Measurements from ENCODE around the gene SCO2.

DNA sequence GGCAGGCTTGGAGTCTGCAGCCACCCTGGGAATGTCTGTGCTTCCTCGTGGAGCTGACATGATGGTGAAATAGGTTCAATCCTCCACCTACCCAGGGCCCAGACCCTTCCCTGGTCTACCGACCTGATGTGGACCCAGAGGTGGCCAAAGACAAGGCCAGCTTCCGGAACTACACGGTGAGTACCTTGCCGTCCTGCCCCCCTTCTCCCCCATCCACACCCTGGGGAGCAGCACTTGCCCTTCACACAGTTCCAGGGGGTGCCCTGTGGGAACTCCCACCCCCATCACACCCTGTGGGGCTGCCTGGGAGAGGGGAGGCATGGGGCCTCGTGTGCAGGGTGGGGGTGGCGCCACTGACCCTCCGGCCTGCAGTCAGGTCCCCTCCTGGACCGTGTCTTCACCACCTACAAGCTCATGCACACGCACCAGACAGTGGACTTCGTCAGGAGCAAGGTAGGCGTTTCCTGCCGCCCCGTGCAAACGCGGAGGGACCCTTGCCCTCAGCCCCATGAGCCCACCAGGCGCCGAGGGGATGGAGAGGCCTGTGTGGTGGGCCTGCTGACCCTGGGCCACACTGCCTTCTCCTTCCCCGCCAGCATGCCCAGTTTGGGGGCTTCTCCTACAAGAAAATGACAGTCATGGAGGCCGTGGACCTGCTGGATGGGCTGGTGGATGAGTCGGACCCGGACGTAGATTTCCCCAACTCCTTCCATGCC lies 38.0 kb downstream of the SCO2 start:
- TF ChIP-seq POLR2AphosphoS5 (IDR thresholded peaks at IDR 0.05; ENCODE audit: low read depth, low read length) (no peak), TAF1 (IDR thresholded peaks at IDR 0.05; ENCODE audit: borderline replicate concordance, low read depth, low read length) (no peak)
